NCI-H146 treated with DMSO at 0.1 percent for 48 hours (cell line): ENCODE measurements around the gene CTNND2.
"Not testable (repeated sequence)": the region's sequence is repeated elsewhere in the genome, so short reads cannot be mapped to it uniquely, and the experiment has no call there.

Source experiments
- DNase-seq: peaks from one replicate; lab custom pipeline; 2025; ENCODE audit not compliant: unreplicated experiment; lab: John Stamatoyannopoulos, UW

CTNND2 gene

GRCh38 chr5:11482011-11482410 is 422.2 kb downstream of the CTNND2 start:
- no peak for DNase-seq

- DNase-seq = no peak
Observed at GRCh38 chr5:11477786-11478185, 426.5 kb downstream of the CTNND2 start.

- DNase-seq = no peak
Observed at GRCh38 chr5:11476866-11477265, 427.4 kb downstream of the CTNND2 start.

- no peak for DNase-seq
Observed at GRCh38 chr5:11468334-11469039, 435.8 kb downstream of the CTNND2 start.

- DNase-seq = no peak
Observed at GRCh38 chr5:11467588-11467987, 436.7 kb downstream of the CTNND2 start.

DNA sequence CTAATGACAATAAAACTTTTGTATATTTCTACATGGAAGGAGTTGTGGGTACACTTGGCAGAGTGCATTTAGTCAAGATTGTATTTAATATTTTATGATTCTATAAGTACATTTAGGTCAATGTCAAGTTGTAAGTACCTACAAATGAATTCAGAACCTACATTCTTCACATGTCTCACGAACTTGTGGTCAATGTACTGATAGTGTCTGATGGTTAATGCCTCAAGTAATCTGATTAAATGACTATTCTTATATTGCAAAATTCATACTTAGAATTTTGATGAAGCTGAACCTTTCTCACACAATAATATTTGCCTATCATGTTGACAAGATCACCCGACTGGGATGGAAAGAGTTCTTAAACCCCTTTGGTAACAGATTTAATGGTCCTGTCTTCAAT is 444.5 kb downstream of the CTNND2 start:
- no peak for DNase-seq

- no peak for DNase-seq
Observed at GRCh38 chr5:11455505-11455904, 448.7 kb downstream of the CTNND2 start.

- no peak for DNase-seq
Observed at GRCh38 chr5:11452852-11453251, 451.4 kb downstream of the CTNND2 start.

DNA sequence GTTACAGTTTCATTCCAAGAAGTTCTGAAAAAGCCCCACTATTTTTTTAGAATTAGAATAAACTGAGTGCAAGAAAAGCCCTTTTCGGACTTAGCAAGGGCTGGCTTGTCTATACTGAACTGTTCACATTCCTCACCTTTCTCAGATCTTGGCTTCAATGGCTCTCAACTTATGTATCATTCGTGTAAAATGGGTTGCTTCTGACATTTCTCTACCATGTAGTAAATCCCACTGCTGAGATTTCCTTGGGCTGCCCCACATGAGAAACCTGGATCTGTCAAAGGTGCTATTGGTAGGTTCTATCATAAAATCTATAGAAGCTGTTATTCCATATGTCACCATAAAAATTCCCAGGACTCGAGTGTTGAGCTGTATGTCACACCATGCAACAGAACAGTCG is 454.3 kb downstream of the CTNND2 start:
- no peak for DNase-seq

GRCh38 chr5:11449217-11449616 is 455.0 kb downstream of the CTNND2 start:
- DNase-seq = no peak

- no peak for DNase-seq
Observed at GRCh38 chr5:11443831-11444230, 460.4 kb downstream of the CTNND2 start.

- no peak for DNase-seq
Observed at GRCh38 chr5:11432116-11432515, 472.1 kb downstream of the CTNND2 start.

DNA sequence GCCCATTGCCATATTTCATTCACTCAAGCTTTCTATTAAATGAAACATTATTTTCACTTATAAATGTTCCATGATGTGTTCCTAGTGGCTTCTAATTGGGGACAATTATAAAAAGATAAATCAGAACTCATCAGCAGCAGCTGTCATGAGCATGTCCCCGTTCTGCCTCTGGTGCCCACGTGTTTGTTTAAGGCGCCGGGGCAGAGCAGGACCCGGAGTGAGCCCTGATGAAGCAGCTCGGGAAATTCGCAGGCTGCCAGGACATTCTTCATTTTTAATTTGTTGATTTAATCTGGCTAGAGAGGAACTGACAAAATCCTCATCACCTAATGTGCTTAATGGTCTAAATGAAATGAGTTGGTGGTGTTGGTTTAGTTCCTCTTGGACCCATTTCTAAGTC is 475.0 kb downstream of the CTNND2 start:
- DNase-seq = no peak

DNA sequence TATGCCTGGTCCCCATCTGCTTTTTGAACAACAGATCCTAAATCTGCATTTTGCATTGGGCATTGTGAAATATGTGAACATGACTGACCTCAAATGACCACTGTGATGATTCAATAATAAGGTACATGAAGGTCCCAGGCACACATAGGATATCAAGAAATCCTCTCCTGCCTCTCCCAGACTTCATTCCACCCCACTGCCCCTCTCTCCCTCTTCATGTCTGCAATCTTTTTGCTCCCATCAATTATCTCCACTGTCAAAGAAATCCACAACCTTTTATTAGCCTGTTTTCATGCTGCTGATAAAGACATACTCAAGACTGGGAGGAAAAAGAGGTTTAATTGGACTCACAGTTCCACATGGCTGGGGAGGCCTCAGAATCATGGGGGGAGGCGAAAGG is 476.7 kb downstream of the CTNND2 start:
- no peak for DNase-seq

GRCh38 chr5:11426442-11426841 is 477.8 kb downstream of the CTNND2 start:
- DNase-seq = no peak

DNA sequence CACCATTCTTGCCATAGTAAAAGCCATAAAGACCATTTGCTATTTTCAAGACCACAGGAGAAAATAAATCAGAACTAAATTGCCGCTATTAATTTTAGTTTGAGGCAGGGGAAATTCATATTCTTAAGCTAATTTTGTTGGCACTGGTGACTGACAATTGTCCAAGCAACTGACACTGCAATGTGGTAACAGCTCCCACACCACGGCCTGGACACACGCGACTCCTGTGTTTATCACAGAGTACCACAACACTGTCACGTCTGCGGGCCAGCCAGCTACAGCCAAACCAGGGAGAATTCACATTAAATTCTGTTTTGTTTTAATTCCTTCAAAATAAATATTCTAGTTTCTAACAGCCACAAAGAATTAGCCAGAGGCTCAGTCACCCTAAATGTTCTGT is 481.9 kb downstream of the CTNND2 start:
- DNase-seq = no peak

DNA sequence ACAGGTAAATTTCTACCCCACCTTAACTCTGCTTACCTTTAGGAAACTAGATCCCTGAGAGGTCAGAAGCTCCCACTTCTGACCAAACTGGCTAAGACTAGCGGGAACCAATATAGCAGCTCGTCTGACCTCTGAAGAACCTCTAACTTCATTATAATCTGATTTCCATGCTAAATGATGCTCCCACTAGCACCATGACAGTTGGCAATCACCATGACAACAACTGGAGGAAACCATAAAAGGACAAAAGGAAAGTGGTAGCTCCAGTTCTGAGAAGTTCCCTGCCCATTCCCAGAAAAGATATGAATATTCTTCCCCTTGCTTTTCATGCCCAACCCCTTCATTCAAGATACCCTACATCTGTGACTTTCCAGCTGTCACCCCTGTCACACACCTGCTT is 483.3 kb downstream of the CTNND2 start:
- no peak for DNase-seq

DNA sequence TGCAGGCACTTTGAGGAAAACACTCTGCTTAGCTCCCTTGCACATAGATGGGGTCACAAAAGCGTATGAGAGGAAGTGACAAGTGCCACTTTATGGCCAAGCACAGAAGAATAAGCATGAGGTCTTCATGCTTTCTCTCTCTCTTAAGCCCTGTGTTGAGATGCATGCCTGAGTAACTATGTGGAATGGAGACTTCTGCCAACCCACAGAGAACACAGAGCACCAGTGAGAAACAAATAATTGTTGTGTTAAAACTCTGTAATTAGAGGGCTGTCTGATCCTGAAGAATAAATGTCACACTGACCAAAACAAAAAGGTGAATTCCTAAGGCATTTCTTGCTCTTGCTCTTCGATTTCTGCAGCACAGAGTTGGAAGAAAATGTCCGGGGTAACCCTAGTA is 488.5 kb downstream of the CTNND2 start:
- DNase-seq = no peak

- not testable (repeated sequence) for DNase-seq
Observed at GRCh38 chr5:11414732-11415131, 489.5 kb downstream of the CTNND2 start.

DNA sequence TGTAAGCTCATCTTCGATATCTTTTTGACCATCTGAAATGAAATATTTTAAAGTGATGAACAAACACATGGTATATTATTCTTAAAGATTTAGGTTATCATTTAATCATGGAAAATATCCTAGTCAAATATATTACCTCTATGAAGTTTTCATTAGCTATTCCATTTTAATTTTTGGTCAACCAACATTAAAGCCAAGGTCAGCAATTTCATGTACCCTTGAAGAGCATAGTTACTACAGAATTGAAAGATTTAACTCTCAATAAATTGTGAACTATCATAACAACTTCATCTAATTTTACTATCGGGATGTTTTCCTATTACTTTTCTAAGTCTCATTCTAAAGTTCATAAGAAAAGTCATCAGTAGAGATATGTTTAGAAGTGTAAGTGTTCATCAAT is 492.6 kb downstream of the CTNND2 start:
- DNase-seq = no peak

GRCh38 chr5:11407556-11408145 is 496.6 kb downstream of the CTNND2 start:
- no peak for DNase-seq

- DNase-seq = no peak
Observed at GRCh38 chr5:11400316-11400715, 503.9 kb downstream of the CTNND2 start.

- DNase-seq = no peak
Observed at GRCh38 chr5:11398728-11399127, 505.5 kb downstream of the CTNND2 start.
